Mesendoderm (in vitro differentiated cells): Measurements from ENCODE around the gene AP3B2.

ENCODE experiments used
- DNase-seq: peaks from one replicate; pipeline ENCODE4 v3.0.0; 2013
- H2AK5ac ChIP-seq: 2 replicates; pipeline ENCODE4 v1.6.1; 2013; ENCODE audit warnings: low read length, inconsistent platforms
- H2BK120ac ChIP-seq: 2 replicates; pipeline ENCODE4 v1.6.1; 2013; ENCODE audit warnings: low read depth, mild to moderate bottlenecking, low read length, moderate library complexity, mixed read lengths
- H2BK15ac ChIP-seq: replicated peaks from 2 replicates; pipeline ENCODE4 v1.6.1; 2013; ENCODE audit warnings: low read depth, mild to moderate bottlenecking, moderate library complexity
- H2BK5ac ChIP-seq: 2 replicates; pipeline ENCODE4 v1.6.1; 2013; ENCODE audit warnings: low read length, inconsistent platforms
- H3K18ac ChIP-seq: 2 replicates; pipeline ENCODE4 v1.6.1; 2013; ENCODE audit warnings: mild to moderate bottlenecking, low read length, mixed read lengths
- H3K23ac ChIP-seq: one replicate; pipeline ENCODE4 v1.6.1; 2013; ENCODE audit warnings: low read length
- H3K27ac ChIP-seq: 2 replicates; pipeline ENCODE4 v1.5.1; 2013; ENCODE audit warnings: low read depth, mild to moderate bottlenecking, inconsistent platforms, low read length, moderate library complexity
- H3K27me3 ChIP-seq: 2 replicates; pipeline ENCODE4 v1.6.1; 2013; ENCODE audit warnings: low read length, control low read depth, mild to moderate bottlenecking, inconsistent platforms; ENCODE audit not compliant: insufficient read depth, poor library complexity
- H3K36me3 ChIP-seq: 2 replicates; pipeline ENCODE4 v1.6.1; 2013; ENCODE audit warnings: low read length, inconsistent platforms; ENCODE audit not compliant: control insufficient read depth, insufficient read depth
- H3K4ac ChIP-seq: one replicate; pipeline ENCODE4 v1.6.1; 2013; ENCODE audit warnings: low read depth, mild to moderate bottlenecking, low read length, moderate library complexity
- H3K4me1 ChIP-seq: 2 replicates; pipeline ENCODE4 v1.6.1; 2013; ENCODE audit warnings: low read depth, low read length, inconsistent platforms; ENCODE audit not compliant: control insufficient read depth
- H3K4me2 ChIP-seq: 2 replicates; pipeline ENCODE4 v1.6.1; 2013; ENCODE audit warnings: low read length
- H3K4me3 ChIP-seq: 2 replicates; pipeline ENCODE4 v1.5.1; 2013; ENCODE audit warnings: mild to moderate bottlenecking, low read length
- H3K56ac ChIP-seq: one replicate; pipeline ENCODE4 v1.6.1; 2013; ENCODE audit warnings: low read length
- H3K79me1 ChIP-seq: 2 replicates; pipeline ENCODE4 v1.6.1; 2013; ENCODE audit warnings: low read length, inconsistent platforms
- H3K79me2 ChIP-seq: 2 replicates; pipeline ENCODE4 v1.6.1; 2013; ENCODE audit warnings: mild to moderate bottlenecking, low read length; ENCODE audit not compliant: control insufficient read depth, insufficient read depth
- H3K9ac ChIP-seq: 2 replicates; pipeline ENCODE4 v1.6.1; 2013; ENCODE audit warnings: low read length, inconsistent platforms
- H4K5ac ChIP-seq: one replicate; pipeline ENCODE4 v1.6.1; 2013; ENCODE audit warnings: low read length
- H4K8ac ChIP-seq: one replicate; pipeline ENCODE4 v1.6.1; 2013; ENCODE audit warnings: low read depth, mild to moderate bottlenecking, control low read depth, low read length, moderate library complexity
- WGBS: extraction: QIAGEN DNeasy Blood & Tissue Kit; methylation state at CpG from one replicate; pipeline ENCODE4 v1.1.7; 2013; ENCODE audit warnings: low lambda C conversion rate, missing lambda C conversion rate; ENCODE audit not compliant: insufficient coverage; ENCODE audit errors: extremely low coverage; 5-methylcytosine and 5-hydroxymethylcytosine counted together

The AP3B2 gene

DNA sequence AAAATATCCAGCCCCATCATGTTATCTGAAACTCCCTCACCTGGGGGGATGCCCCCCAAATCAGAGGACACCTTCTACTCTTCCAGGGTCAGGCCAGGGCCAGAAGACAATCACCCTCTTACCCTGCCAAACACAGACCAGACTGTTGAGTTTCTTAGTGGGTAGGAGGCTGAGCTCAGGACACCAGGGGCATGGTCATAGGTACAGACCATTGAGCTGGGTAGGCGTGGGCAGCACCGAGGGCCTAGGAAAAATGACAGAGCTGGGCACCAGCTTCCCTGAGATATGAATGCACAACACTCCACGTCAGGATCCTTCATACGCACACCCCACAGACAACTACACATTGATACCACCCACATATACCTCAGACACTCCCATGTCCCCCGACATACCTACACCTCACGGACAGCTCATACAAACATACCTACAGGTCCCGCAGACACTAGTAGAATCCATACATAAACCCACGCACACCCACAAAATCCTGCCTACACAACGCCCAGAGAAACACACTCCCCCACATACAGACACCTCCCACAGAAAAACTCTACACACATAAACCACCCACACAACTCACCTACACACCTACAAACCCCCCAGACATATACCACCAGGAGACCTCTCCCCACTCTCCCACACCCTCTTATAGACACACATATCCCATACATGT lies 11.8 kb downstream of the AP3B2 start:
- Histone ChIP-seq H3K4me2 (no peak overlapping the region), H3K18ac (no peak overlapping the region), H3K23ac (no peak overlapping the region), H2BK120ac (no peak overlapping the region), H3K4ac (no peak overlapping the region), H3K4me1 (peaks cover 9% of the 10 kb centered on the region), H2BK5ac (no peak overlapping the region), H3K4me3 (no peak overlapping the region), H3K79me1 (peaks cover 11% of the 10 kb centered on the region), H3K79me2 (peaks cover 6% of the 10 kb centered on the region), H3K36me3 (peaks cover 5% of the 10 kb centered on the region), H3K56ac (no peak overlapping the region), H3K27ac (no peak overlapping the region), H2AK5ac (no peak overlapping the region), H4K5ac (no peak overlapping the region), H3K27me3 (no peaks in the 10 kb centered on the region), H4K8ac (no peak overlapping the region), H2BK15ac (no peak overlapping the region), H3K9ac (no peak overlapping the region)
- DNase-seq, result no peak
- 100% methylated on average over 2 of the region's 9 CpGs for WGBS

DNA sequence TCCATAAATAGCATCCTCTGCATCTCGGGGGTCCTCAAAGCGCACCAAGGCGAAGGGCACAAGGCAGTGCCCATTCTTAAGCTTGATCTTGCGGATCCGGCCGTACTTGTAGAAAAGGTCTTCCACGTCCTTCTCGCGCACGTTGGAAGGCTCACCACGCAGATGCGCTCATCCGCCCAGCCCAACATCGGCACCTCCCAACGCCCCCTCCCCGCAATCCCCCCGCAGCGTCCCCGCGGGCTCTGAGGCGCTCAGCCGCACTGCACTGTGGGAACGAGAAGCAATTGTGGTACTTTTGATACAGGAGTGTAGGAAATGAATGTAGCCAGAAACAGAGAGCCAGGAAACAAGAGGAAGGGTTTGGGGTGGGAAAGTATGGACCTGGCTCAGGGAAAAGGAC lies 17.5 kb downstream of the AP3B2 start:
- no peak overlapping the region for H3K18ac ChIP-seq
- H3K79me2 ChIP-seq, result no peaks in the 10 kb centered on the region
- H4K5ac ChIP-seq, result no peak overlapping the region
- H3K56ac ChIP-seq, result no peak overlapping the region
- H2AK5ac ChIP-seq, result no peak overlapping the region
- H3K9ac ChIP-seq, result no peak overlapping the region
- peaks cover 6% of the 10 kb centered on the region for H3K36me3 ChIP-seq
- H3K4me2 ChIP-seq, result no peak overlapping the region
- H4K8ac ChIP-seq, result no peak overlapping the region
- H3K4ac ChIP-seq, result no peak overlapping the region
- H3K4me1 ChIP-seq, result no peaks in the 10 kb centered on the region
- WGBS, result no CpG with 5 or more reads among the region's 23 CpGs
- no peak for DNase-seq
- H3K27me3 ChIP-seq, result no peaks in the 10 kb centered on the region
- no peak overlapping the region for H2BK15ac ChIP-seq
- H3K79me1 ChIP-seq, result no peaks in the 10 kb centered on the region
- no peak overlapping the region for H3K23ac ChIP-seq
- H2BK5ac ChIP-seq, result no peak overlapping the region
- H2BK120ac ChIP-seq, result no peak overlapping the region
- no peak overlapping the region for H3K27ac ChIP-seq
- no peak overlapping the region for H3K4me3 ChIP-seq

DNA sequence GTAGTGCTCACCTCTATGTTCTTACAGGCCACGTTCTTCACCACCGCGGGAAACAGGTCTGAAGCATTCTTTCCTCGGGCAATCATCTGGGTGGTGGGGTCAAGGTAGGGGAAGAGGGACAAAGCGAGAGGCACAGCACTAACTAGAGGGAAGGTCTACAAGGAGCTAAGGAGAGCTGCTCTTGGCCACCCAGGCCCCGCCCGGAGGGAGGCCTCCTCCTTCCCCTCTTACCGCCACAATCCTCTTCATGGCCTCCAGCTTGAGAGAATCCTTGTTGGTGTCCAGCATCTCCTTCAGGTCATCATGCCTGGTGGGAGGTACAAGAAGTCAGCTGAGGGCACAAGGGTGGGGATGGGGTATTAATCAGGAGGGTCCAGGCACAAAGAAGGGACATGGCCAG lies 20.5 kb downstream of the AP3B2 start:
- no CpG with 5 or more reads among the region's 8 CpGs for WGBS

GRCh38 chr15:82688691-82689090 lies 21.0 kb downstream of the AP3B2 start:
- no peak overlapping the region for H3K4me3 ChIP-seq
- H3K4me1 ChIP-seq, result no peaks in the 10 kb centered on the region
- H3K23ac ChIP-seq, result no peak overlapping the region
- WGBS, result no CpG with 5 or more reads among the region's 10 CpGs
- H3K56ac ChIP-seq, result no peak overlapping the region
- H2BK5ac ChIP-seq, result no peak overlapping the region
- H3K4me2 ChIP-seq, result no peak overlapping the region
- H2BK120ac ChIP-seq, result no peak overlapping the region
- no peaks in the 10 kb centered on the region for H3K79me2 ChIP-seq
- H3K18ac ChIP-seq, result no peak overlapping the region
- H2AK5ac ChIP-seq, result no peak overlapping the region
- H3K4ac ChIP-seq, result no peak overlapping the region
- no peaks in the 10 kb centered on the region for H3K79me1 ChIP-seq
- H3K27me3 ChIP-seq, result no peaks in the 10 kb centered on the region
- no peak overlapping the region for H3K9ac ChIP-seq
- DNase-seq, result no peak
- no peak overlapping the region for H3K27ac ChIP-seq
- no peak overlapping the region for H2BK15ac ChIP-seq
- H4K5ac ChIP-seq, result no peak overlapping the region
- no peak overlapping the region for H4K8ac ChIP-seq
- peaks cover 3% of the 10 kb centered on the region for H3K36me3 ChIP-seq

More for the DNA sequence above, 20.5 kb downstream of the AP3B2 start:
- Histone ChIP-seq H3K4me2 (no peak overlapping the region), H3K27ac (no peak overlapping the region), H2BK15ac (no peak overlapping the region), H2BK120ac (no peak overlapping the region), H3K23ac (no peak overlapping the region), H3K79me2 (no peaks in the 10 kb centered on the region), H3K56ac (no peak overlapping the region), H4K5ac (no peak overlapping the region), H3K4me3 (no peak overlapping the region), H3K4me1 (no peaks in the 10 kb centered on the region), H3K27me3 (no peaks in the 10 kb centered on the region), H2BK5ac (no peak overlapping the region), H4K8ac (no peak overlapping the region), H3K9ac (no peak overlapping the region), H3K79me1 (no peaks in the 10 kb centered on the region), H2AK5ac (no peak overlapping the region), H3K18ac (no peak overlapping the region), H3K36me3 (peaks cover 3% of the 10 kb centered on the region), H3K4ac (no peak overlapping the region)
- DNase-seq, result no peak

GRCh38 chr15:82681371-82681770 lies 28.3 kb downstream of the AP3B2 start:
- WGBS, result no CpG with 5 or more reads among the region's 10 CpGs
- no peak overlapping the region for H3K27ac ChIP-seq
- no peaks in the 10 kb centered on the region for H3K27me3 ChIP-seq
- no peak overlapping the region for H2AK5ac ChIP-seq
- no peak overlapping the region for H4K8ac ChIP-seq
- H3K56ac ChIP-seq, result peak overlapping the region; percentile 94
- H2BK15ac ChIP-seq, result no peak overlapping the region
- H3K4ac ChIP-seq, result peak overlapping the region; percentile 5
- no peak overlapping the region for H3K4me3 ChIP-seq
- peaks cover 3% of the 10 kb centered on the region for H3K4me1 ChIP-seq
- no peak for DNase-seq
- H2BK5ac ChIP-seq, result no peak overlapping the region
- H3K36me3 ChIP-seq, result no peaks in the 10 kb centered on the region
- H3K79me2 ChIP-seq, result no peaks in the 10 kb centered on the region
- H4K5ac ChIP-seq, result no peak overlapping the region
- no peak overlapping the region for H3K18ac ChIP-seq
- H2BK120ac ChIP-seq, result no peak overlapping the region
- H3K4me2 ChIP-seq, result no peak overlapping the region
- H3K23ac ChIP-seq, result no peak overlapping the region
- no peaks in the 10 kb centered on the region for H3K79me1 ChIP-seq
- H3K9ac ChIP-seq, result peak overlapping the region; percentile 86
